Measurements from ENCODE around the gene SMCO3.
A peak's percentile ranks its signal among the peaks of the same experiment; 100 is the strongest.

SMCO3 gene

DNA sequence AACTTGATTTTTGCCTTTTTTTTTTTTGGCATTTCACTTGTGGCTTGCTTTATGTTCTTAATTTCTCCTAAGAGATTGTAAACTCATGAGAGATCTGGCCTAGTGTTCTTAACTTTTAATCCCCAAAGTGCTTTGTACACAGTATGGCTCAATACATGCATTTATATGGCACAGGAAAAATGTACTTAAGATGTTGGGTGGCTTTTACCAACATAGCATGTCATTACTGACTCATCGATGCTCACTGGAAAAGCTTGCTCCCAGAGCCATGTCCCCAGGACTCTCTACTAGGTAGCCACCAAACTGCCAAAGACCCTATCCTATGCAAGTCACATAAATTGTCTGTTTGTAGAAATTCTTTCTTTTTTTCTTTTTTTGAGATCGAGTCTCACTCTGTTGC is 13.1 kb upstream of the SMCO3 start:
- DNase-seq (ENCODE audit: low spot score), result no peak

DNA sequence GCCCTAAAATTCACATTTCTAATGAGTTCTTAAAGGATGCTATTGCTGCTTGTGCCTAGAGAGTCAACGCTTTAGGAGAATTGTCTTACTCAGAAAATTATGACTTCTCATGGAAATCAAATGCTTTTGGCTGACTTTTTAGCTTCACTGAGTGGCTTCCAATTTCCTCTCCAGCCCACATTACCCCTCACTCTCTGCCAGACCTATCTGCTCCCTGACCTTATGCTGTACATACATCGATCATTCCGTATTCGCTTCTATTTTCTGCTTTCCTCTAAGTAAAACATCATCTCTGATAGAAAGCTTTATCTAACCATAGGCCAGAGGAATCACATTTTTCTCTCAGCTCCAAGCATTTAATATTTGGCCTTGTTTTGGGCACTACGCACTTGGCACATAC is 12.5 kb upstream of the SMCO3 start:
- DNase-seq (ENCODE audit: low spot score), result no peak

DNA sequence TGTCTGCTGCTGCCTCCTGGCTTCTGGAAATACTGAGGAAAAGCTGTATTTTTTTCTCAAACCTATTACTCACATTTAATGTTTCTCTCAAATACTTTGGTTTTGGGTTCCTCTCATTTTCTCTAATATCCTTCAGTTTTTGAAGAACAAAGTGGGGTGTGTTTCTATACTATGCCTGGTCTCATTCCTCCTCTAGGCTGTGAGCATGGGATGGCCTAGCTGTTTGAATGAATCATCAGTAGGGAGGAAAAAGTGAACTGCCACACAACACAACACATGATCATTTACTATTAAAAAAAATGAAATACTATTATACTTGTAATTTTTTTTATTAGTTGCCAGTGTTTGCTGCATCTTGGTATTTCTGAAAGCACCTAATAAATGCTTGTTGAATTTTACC is 11.3 kb upstream of the SMCO3 start:
- DNase-seq (ENCODE audit: low spot score), result no peak

DNA sequence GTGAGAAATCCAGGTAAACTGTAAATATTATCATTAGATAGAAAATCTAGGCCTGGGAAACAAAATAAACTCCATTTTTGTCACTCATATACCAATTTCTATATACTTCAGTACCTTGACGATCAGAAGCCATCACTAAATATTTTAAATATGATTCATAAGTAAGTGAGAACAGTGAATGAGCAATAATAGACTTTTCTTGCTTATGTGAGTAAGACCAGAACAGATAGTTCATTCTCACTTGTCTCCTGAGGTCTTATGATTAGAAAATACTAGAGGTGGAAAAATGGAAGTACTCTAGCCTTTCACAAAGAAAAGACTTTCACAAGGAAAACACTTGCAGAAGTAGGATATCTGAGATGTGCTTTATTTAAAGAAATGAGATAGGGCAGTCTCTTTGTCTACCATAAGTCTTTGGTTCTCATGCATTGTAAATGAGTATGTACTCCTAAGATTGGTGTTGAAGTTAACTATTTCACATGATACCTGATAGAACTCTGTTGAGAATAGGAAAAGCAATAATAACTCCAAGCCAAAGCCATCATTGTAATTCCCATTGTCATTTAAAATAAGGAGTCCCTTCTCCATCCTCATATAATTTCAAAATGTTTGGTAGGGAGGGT is 10.1 kb upstream of the SMCO3 start:
- no peak for DNase-seq (ENCODE audit: low spot score)

DNA sequence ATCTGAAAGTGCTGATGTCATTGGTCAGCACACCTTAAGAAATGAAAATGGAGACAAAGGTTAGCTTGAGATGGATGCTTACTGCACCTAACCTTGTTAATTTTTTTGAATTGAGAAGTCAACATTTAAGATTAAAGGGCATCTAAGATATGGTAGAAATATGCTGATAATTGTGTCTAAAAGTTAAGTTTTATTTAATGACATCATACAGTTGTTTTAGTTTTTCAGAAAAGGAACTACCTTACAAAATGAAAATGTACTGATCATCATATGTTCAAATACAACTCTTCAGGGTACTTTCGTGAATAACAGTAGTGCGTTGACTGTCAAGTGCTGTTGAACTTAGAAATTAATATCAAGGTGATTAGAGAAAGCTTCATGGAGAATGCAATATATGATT is 2.5 kb downstream of the SMCO3 start:
- no peak for DNase-seq (ENCODE audit: low spot score)

DNA sequence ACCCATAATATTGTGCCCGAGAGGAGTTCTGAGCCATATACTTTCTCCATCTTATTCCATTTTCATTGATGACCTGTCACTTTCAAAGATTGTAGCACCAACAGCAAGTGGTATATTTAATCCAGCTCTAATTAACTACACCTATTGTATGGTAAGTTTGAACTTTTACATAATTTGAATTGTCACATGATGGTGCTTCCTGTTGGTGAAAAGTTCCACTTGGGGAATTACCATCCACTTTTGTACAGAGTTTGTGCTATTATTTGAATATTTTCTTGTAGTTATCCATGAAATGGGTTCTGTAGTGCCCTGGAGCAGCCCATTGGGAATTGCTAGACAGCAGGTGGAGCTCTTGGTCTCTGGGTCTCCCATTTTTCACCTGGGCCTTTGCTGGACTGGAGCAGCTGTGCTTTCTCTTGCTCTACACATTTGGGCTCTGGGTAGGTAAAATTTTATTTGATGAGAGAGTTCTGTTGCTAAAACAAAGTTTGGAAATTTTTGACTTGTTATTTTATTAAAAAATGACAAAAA is 3.0 kb downstream of the SMCO3 start:
- peak; percentile 44 for DNase-seq (ENCODE audit: low spot score)

DNA sequence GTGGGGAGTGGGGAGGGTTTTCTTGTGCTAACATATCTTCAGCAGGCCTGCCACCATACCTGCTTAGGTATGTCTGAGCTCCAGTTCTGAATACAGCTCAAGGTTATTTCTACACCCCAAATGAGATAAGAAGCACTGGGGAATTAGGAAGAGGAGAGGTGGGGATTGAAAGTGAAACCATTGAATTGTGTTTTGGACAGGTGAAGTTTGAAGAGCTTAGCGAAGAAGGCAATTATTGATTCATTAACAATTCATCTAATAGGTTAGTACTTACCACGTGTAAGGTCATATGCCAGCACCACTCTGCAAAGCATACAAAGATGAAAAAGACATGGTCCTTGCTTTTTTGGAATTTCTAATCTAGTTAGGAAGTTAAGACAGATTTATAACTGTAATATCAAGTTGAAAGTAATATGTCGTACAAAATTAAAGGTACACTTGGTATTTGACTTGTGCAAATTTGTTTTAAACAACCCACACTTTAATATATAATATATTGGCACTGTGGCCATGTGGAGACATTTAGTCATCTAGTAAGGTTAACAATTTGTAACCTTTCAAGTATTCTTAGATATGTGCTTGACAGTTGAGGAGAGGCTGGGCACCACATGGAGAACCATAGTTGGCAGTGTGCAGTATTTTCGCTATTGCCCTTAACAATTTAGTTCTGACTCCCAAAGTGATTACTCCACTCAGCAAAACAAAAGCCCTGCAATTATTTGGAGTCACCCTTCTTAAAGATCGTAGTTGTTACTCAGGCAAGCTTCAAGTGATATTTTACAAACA is 3.6 kb downstream of the SMCO3 start:
- no peak for DNase-seq (ENCODE audit: low spot score)

DNA sequence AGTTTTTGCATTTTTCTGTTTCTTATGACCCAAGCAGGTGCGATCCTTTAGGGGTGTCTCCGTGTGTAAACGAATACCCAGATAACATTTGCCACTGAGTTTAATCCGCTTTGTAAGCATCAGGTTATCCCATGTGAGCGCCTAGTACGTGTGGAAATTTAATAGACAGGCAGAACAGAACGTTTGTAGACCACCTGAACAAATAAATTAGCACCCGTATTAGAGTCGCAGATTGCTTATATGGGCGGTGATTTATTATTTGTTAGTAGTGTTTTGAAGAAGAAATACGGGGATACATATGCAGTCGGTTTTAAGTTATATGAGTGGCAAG is 10.2 kb downstream of the SMCO3 start:
- no peak for DNase-seq (ENCODE audit: low spot score)

DNA sequence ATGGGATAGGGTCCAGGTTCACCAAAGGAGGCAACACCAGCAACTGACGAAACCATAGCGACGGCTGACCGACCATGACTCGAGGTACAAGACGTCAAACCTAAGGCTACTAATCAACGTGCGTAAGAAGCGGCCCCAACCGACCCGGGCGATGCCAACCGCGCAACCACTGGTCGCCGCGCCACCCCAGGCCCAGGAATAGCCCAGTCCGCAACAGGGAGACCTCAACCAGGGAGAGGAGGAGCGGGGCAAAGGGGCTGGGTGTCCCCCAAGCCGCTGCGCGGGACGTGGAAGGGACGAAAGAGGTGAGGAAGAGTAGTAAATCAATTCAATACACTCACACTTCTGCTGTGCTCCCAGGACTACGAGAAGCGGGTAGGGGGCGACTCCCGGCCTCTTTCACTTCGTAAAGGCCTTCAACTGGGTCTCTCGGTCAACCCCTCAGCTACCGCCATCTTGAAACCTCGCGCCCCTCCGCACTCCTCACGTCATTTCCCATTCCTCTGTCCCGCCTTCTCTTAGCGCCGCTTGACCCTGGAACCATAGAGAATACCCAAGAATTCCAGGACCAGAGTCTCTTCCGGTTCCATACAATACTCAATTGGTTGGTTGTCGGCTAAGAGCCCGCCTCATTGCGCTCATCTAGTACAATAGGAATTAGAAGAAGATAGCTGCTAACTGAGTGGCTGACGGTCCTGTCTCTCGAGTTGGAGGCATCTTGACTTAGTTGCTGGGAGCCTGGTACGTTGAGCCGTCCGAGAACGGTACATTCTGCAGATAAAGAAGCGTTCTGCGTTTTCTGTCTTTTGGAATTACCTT is 10.8 kb downstream of the SMCO3 start, which contains the start of the genes C12orf60 and WBP11:
TSS of gene C12orf60 (plus strand) at position 660 of the 819 bp plus-strand sequence. CDS start 19,266 bp downstream, outside the sequence.
TSS of gene WBP11 (minus strand) at position 468 of the 819 bp plus-strand sequence. CDS start 2,095 bp downstream, outside the sequence.
- peak; percentile 98 for DNase-seq (ENCODE audit: low spot score)

DNA sequence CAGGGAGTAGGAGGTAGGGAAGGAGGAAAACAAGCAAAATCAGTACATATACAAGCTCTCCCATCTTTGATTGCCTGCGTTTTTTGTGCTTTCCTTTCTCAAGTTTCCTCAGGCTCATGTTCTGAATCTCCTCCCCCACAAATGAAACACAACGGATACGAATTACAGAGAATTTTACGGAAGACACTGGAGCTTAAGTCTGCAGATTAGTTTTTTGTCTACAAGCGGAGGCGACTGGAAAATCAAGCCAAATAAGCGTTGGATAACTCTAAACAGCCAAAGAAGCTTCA is 11.3 kb downstream of the SMCO3 start:
- DNase-seq (ENCODE audit: low spot score), result no peak

DNA sequence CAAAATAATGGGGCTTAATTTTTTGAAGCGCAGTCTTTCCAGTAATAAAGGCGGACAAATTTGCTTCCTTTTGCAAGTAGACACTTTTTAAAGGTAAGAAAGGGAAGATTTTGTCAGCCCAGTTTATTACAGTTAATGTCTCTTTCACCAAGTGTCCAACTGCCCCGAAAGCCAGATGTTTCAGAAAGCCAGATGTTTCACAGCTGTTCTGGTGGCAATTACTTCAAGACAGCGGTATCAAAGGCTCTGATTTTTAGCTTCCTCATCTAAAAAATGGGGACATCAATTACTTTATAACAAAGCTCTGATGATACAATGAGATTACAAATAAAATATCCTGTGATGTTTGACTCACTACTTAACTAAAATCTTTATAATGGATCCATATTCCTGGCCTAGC is 11.7 kb downstream of the SMCO3 start:
- DNase-seq (ENCODE audit: low spot score), result no peak

DNA sequence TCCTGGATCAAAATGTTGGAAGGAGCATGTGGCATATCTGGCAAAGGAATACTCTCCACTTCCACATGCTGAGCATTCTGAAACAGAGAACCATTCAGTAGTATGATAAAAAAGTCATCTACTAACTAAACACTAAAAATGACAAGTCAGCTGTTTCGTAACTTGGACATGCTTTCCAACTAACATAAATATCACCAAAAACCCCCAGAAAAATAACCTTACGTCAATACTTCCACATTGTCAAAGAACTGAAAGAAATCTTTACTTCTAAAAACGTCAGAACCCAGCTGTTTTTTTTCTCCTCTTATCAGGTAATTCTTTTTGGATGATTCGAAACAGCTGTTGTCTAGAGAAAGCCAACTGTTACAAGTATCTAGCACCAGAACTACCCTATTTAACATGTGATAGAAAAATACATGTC is 18.9 kb downstream of the SMCO3 start:
- no peak for DNase-seq (ENCODE audit: low spot score)

DNA sequence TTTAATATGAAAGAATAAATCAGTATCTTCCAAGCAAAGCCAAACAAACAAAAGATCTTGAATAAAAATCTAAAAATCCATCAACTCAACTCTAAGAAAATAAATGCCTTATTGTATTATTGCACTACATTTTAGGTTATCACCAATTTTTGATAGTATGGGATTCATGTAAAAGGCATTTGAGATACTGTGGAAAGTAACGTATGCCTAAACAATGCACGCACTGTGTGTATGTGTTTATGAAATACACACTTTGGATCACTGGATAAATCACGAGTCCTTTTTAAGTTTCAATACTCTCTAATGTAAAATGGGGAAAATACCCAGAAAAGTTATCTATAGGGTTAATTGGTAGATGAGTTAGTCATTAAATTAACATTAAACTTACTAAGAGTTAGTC is 28.4 kb downstream of the SMCO3 start:
- no peak for DNase-seq (ENCODE audit: low spot score)

DNA sequence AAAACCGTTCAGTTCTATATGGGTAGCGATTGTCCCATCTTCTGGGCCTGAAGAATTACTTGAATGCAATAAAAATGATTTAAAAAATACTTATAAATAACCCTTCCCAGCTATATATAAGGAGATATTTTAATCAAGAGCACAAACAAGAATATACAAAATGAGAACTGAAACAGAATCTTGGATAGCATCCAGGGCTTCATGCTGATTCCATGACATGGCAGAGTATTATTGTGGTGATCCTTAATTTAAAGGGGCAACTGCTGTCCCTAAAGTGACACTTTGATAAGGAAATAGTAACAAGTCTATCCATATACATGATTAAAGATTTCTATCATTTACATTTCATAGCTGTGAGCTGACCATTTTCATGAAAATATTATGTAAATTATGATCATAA is 29.5 kb downstream of the SMCO3 start:
- DNase-seq (ENCODE audit: low spot score), result no peak

DNA sequence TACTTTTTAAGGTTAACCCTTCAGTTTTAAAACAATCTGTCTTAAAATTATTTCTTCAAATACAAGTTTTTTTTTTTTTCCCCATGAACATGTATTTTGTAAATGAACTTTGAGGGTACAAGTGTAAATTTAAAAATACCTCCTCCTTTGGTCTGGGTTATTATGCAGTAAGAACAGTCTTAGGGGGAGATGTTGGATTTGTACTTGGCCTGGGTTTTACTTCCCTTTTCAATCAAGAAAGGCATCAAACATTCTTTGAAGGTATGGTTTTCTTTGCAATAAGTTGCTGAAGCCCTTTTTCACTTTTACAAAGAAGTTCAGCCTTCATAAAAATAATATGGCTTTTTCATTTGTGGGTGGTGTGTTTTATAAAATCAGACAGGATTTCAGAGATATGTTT is 31.2 kb downstream of the SMCO3 start:
- no peak for DNase-seq (ENCODE audit: low spot score)

DNA sequence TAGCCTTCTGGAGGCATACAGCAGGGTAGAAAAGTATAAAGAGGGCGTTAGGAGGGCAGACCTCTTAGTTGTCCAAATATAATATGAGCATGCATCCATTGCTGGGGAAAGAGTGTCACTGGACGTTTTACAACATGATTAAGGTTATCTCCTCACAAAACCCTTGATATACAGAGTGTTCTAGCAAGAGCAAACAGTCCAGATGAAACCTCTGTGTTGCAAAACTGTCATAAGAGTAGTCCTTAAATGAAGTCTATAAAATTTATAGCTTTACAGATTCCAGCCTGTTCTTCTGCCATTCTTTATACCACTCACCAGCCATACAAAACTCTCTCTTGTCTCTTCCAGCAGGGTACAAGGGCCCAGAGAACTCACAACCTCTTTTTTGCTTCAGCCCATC is 32.4 kb downstream of the SMCO3 start:
- no peak for DNase-seq (ENCODE audit: low spot score)

DNA sequence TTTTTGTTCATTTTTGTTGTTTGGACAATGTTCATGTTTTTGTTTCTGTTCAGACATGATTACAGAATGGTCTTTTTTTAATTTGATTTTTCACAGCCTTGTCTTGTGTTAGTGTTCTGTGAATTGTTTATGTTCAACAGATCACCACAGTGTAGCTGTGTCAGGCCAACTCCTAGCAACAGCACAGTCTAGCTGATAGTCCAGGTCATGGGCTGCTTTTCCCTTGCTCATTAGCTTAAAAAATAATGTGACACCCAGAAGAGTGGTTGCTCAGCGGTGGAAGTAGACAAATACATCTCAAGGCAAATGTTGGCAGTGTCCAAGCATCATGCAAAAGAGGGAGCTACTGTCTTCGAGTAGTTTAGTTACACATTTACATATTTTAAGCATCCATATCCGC is 33.1 kb downstream of the SMCO3 start:
- no peak for DNase-seq (ENCODE audit: low spot score)

DNA sequence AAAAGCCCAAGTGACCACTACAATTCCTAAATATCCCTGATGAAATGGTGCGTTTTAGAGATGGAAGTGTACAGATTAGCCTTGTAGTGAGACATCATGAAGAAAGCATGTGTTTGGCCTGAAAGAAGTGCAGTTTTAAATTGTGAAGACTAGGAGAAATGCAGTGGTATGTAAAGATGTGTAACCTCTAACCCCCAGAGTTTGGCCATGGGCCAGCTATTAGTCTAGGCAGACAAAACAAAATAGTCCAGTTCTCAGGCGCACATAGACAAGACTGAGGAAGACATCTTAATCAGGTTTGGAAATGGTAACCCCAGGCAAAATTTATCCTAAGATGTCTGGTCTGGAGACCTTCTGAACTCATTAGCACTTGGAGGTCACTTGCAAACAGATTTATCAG is 34.1 kb downstream of the SMCO3 start:
- DNase-seq (ENCODE audit: low spot score), result no peak

DNA sequence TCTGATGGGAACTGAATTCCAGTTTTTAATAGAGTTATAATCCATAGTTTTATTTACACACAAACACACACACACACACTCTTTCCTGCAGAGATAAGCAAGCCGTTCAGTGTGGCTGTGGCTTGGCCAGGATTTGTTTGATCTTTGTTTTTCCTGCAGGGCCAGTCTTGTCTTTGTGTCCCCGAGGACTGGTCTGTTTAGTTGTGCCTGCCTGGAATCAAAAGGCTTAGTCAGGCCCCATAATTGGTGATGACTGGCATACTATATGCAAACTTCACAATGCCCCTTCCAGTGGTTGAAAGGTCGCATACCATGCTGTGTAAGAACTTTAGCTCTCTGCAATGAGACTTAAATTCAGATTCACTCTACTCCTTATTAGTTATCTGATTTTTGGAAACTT is 36.7 kb downstream of the SMCO3 start:
- DNase-seq (ENCODE audit: low spot score), result no peak

DNA sequence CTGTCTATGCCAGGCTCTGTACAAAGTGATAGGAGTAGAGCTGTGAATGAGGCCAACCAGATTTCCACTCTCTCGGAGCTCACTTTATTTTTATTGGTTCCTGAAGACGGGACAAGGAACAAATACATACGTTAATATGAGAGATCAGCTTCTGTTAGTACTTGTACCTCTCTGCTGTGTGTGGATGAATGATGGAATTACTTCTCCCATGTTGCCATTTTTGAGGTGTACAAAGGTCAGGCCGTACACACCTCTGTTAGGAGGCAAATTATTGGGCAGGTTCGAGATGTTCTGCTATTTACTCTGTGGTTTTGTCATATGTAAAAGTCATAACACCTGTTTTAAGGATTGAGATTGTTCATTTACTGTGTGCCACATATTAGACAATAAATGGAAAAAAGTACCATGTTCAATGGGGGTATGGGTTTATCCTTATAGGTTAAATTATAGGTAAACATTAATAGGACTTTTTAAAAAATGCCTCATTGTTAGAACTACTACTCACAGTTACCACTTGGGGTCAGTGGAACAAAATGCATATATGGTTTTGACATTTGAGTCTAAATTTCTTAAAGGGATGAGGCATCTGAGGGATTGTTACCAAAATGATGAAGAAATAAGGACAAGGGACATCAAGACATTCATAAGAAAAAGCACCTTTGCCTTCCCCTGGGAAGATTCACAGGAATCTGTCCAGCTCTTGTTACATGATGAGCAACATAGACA is 37.6 kb downstream of the SMCO3 start:
- DNase-seq (ENCODE audit: low spot score), result no peak

DNA sequence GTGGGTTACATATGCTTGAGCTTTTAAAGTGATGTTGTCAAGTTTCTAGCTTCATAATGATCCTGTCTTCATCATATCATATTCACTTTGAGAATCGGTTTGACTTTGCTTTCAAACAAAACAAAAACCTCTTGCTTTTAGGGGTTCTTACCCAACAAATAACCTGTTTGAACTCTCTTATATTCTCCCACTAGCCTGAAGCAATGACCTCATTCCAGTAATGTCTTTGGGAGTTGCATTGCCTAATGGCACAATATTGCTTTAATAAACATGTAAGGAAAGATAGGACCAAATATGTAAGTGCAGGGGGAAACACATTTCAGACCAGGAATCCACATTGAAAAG is 38.4 kb downstream of the SMCO3 start:
- no peak for DNase-seq (ENCODE audit: low spot score)

DNA sequence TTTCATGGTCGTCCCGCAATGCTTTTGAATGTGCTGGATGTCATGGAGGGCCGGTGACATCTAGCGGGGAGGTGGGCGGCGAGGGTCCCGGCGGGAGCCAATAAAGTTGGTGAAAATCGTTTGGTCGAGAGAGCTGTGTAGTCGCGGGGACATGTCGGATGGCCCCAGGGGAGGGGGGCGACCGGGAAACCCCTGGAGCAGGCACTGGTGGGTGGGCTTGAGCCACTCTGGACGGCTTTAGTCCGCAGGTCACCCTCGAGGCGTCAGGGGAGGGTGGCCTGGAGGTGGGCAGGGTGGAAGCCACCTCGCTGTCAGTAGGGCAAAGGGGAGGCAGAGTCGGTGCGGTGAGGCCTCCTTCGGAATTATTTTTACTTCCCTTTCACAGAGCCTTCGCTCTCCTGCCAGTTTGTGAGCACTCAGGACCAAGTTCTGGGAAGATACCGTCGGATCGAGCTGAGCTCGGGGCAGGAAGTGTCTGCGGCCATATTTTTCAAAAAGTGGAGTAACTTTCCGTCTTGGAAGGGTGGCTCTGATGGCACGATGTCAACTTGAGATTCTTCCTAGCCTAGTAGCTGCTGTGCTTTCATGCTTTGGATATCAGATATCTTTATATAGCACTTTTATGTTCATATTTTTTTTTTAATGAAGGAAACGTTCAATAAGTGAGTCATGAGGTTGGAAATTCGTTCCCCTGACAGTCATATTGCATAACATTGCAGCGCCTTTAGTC is 38.9 kb downstream of the SMCO3 start:
- peak; percentile 34 for DNase-seq (ENCODE audit: low spot score)

Measured in iPS-NIHi11 (cell line).